Gastroesophageal sphincter (tissue), 3 donors: ENCODE measurements around the gene LYRM9.
"Not testable (repeated sequence)": the region's sequence is repeated elsewhere in the genome, so short reads cannot be mapped to it uniquely, and the experiment has no call there.

ENCODE experiments used
- CTCF ChIP-seq, 4 experiments: fragments of 200-600 bp in 2 of 4; fragments of 450-650 bp in 2 of 4; sonication (generic) in 1 of 4; IDR thresholded peaks; one replicate each; pipeline ENCODE4 v1.5.1; 2017 to 2019; ENCODE audit warnings: antibody characterized with exemption in 4 of 4, mild to moderate bottlenecking in 2 of 4, moderate library complexity in 2 of 4
- POLR2AphosphoS5 ChIP-seq: sonication (generic); formaldehyde crosslinking; IDR thresholded peaks from one replicate; pipeline ENCODE4 v1.6.1; 2017; ENCODE audit warnings: antibody characterized with exemption

GRCh38 chr17:27829143-27829711 lies 63.9 kb downstream of the LYRM9 start:
- TF ChIP-seq CTCF (IDR thresholded peaks at IDR 0.05); POLR2AphosphoS5: not testable (repeated sequence)
